Endothelial cell of umbilical vein (primary cell): Measurements from ENCODE around the gene MYO5B.

Experiments
- EZH2 ChIP-seq: IDR thresholded peaks from 2 replicates; pipeline ENCODE4 v1.6.1; 2012; ENCODE audit warnings: borderline replicate concordance, low read depth, mild to moderate bottlenecking, moderate library complexity, low read length, inconsistent platforms; ENCODE audit not compliant: severe bottlenecking
- GATA2 ChIP-seq: IDR thresholded peaks from 2 replicates; pipeline ENCODE4 v1.7.0; 2011; ENCODE audit warnings: low read depth, mild to moderate bottlenecking, moderate library complexity, mixed read lengths, low read length; ENCODE audit not compliant: insufficient read length, insufficient read depth
- MAX ChIP-seq: IDR thresholded peaks from 2 replicates; pipeline ENCODE4 v1.6.1; 2011; ENCODE audit not compliant: insufficient read depth, insufficient read length
- MYC ChIP-seq: IDR thresholded peaks from one replicate; pipeline ENCODE4 v1.6.1; 2011; ENCODE audit warnings: mild to moderate bottlenecking, low read depth, low read length
- POLR2A ChIP-seq: IDR thresholded peaks from 2 replicates; pipeline ENCODE4 v1.6.1; 2012; ENCODE audit warnings: low read depth, mild to moderate bottlenecking, control low read depth, low read length
- POLR2AphosphoS5 ChIP-seq: IDR thresholded peaks from 2 replicates; pipeline ENCODE4 v1.6.1; 2012; ENCODE audit warnings: low read depth, mild to moderate bottlenecking, control low read depth, low read length, moderate library complexity; ENCODE audit not compliant: insufficient read depth
- TF ChIP-seq, protein P1 (sequence below), 2 donors: IDR thresholded peaks; 1 replicate in 1 of 2; 2 replicates in 1 of 2; pipeline ENCODE4 v1.5.1; 2011; ENCODE audit warnings: low read length in 2 of 2, mild to moderate bottlenecking in 2 of 2, moderate library complexity in 2 of 2, control low read depth in 1 of 2, inconsistent platforms in 1 of 2, low read depth in 1 of 2; ENCODE audit not compliant: insufficient read depth in 1 of 2; ENCODE audit errors: extremely low read depth in 1 of 2

GRCh38 chr18:50092245-50092805 lies 102.6 kb downstream of the MYO5B start:
- TF ChIP-seq EZH2 (no peak), GATA2 (no peak), POLR2AphosphoS5 (no peak), MAX (no peak), POLR2A (no peak), MYC (no peak)
- TF ChIP-seq, protein P1, sequence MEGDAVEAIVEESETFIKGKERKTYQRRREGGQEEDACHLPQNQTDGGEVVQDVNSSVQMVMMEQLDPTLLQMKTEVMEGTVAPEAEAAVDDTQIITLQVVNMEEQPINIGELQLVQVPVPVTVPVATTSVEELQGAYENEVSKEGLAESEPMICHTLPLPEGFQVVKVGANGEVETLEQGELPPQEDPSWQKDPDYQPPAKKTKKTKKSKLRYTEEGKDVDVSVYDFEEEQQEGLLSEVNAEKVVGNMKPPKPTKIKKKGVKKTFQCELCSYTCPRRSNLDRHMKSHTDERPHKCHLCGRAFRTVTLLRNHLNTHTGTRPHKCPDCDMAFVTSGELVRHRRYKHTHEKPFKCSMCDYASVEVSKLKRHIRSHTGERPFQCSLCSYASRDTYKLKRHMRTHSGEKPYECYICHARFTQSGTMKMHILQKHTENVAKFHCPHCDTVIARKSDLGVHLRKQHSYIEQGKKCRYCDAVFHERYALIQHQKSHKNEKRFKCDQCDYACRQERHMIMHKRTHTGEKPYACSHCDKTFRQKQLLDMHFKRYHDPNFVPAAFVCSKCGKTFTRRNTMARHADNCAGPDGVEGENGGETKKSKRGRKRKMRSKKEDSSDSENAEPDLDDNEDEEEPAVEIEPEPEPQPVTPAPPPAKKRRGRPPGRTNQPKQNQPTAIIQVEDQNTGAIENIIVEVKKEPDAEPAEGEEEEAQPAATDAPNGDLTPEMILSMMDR (IDR thresholded peaks at IDR 0.05; ENCODE audit: extremely low read depth in 1 of 2, insufficient read depth in 1 of 2, low read depth in 1 of 2, low read length in 2 of 2): no peak
